ENCODE measurements around the gene SERPINA6.
"Not testable (repeated sequence)": the region's sequence is repeated elsewhere in the genome, so short reads cannot be mapped to it uniquely, and the experiment has no call there.

Gene SERPINA6, protein sequence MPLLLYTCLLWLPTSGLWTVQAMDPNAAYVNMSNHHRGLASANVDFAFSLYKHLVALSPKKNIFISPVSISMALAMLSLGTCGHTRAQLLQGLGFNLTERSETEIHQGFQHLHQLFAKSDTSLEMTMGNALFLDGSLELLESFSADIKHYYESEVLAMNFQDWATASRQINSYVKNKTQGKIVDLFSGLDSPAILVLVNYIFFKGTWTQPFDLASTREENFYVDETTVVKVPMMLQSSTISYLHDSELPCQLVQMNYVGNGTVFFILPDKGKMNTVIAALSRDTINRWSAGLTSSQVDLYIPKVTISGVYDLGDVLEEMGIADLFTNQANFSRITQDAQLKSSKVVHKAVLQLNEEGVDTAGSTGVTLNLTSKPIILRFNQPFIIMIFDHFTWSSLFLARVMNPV

DNA sequence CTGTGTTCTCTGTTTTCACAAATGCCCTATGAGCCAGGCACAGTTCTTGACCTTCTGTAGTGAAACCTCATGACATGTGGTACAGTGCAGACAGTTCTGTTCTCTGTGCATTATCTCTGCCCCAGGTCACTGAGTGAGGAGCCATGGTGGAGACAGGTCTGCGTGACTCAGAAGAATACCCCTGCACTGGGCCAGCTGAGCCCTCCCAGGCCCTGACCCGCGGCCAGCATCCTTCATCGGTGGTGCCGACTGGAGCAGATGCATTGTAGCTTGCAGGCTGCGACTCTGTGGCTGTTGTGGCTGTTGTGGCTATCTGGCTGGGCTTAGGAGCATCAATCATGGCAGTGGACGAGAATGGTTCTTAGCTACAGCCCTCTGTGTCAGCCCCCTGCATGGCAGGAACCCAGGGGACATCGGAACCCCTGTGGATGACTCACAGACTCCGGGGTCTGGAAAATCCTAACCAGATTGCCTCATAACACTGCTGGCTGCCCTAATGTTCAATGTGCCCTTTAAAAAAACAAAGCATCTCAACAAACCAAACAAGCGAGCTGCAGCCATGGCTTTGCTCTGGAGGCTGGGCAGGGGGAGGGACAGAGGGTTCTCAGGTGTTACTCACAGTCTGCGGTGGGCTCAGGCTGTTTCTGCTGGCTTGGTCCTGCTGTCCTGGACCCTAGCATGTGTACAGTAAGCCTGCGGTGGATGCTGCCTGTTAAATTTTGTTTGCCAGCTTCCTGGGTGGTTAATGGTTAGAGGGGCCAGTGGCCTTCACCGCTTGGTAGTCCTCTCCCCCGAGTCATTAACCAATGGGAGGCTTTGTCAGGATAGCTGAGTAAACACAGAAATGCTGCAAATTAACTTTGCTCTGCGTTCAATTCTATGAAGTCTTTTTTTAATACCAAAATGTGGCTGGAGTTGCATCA lies at the start of gene SERPINA6:
TSS of gene SERPINA6 (minus strand) at position 689 of the 923 bp plus-strand sequence. CDS start 8,688 bp downstream, outside the sequence.
- no peak for DNase-seq

DNA sequence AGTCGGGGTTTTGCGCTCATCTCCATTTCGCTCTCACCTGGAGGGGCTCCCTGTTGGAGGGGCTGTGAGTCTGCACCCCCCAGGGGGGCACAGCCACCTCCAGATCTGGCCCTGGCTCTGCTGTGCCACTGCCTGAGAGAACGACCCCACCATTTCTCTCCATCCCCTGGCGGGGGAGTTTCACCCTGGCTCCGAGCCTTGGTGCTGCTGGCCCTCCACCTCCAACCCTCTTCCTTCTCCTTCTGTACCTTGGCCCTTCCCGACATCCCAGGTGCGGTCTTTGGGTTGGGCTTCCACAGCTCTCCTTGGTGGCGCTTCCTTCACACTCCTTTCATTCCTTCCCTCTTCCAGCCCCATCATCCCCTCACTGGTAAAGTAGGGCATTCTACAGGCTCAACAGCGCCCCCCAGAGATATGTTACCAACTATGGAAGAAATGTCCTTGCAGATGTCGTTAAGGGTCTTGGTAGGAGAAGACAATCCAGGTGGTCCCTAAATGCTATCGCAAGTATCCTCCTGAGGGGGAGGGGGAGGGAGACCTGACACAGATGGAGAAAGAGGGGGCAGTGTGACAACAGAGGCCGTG lies 49.0 kb upstream of the SERPINA6 start:
- DNase-seq: no peak

DNA sequence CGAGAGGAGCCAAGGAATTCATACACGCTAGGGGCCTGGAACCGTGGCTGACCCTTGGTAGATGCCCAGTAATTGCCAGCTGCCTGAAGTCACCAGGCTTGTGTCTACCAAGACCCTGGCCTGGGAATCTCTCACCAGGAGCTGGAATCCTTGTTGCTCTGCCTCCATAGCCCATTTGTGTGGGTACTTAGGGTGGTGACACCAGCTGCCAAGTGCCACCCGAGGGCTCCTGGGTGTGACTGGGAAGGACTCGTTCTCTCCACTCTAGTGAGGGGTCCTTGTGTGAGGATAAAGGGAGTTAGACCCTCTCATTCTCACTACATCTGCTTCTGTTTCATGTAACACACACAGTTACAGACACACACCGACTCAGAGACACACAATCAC lies 47.4 kb upstream of the SERPINA6 start:
- no peak for DNase-seq

DNA sequence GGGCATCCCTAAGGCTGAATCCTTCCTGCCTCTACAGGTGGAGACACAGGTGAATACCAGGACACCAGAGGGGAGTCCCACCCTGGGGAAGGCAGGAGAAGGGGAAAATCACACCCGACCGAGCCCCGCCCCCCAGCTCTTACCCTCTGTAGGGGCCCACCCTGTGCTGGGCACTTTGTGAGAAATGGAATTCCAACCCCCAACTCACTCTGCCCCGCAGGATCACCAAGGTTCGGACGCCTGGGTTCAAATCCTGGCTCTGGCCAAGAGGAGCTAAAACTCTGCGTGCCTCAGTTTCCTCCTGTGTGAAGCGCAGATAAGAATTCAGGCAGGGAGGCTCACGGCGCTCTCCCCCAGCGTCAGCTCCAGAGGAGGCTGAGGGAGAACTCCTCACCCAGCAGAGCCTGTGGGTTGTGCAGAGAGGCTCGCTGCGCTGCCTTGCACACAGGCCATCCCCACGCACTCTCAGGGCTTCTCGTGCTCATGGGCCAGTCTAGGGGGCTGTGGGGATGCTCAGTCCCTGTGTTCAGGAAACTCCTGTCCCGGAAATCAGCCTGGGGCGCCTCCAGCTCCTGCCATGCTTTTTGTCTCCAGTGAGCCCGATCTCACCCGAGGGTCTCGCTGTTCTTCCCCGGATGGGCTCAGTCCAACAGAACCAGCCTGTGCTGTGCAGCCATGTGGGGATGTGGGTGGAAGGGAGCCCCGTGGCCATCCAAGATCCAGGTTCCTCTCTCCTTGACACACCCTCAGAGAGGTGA lies 46.8 kb upstream of the SERPINA6 start:
- not testable (repeated sequence) for DNase-seq

DNA sequence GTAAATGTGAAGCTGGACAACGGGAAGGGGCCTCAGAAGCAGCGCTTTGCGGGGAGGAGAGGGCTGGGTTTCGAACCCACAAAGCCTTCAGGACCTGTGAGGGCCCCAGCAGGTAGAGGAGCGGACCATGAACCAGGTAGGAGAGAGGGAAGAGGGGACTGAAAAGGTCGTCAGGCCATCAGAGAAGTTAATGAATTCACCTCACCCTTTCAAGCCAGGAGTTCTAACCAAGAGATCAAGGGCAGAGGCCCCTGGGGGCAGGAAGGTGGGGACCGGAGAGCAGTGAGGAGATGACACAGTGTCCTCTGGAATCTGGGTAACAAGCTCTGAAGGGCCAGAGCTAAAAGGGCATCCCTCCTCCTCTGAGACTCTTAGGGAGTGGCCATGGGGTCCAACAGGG lies 45.8 kb upstream of the SERPINA6 start:
- no peak for DNase-seq

DNA sequence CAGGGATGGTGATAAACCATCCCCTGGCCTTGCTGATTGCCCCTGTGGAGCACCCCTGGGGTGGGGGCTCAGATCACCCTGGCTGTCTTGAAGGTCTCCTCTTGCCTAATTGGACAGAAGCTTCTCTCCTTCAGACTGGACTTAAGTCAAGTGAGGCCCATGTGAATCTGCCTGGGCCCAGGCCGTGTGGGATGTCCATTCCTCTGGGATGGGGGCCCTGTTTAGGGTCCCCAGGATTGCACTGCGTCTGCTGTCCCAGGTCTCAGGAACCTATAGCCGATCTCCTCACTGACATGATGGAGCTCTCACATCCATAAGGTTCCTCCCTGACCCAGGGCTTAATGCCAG lies 45.1 kb upstream of the SERPINA6 start:
- no peak for DNase-seq

DNA sequence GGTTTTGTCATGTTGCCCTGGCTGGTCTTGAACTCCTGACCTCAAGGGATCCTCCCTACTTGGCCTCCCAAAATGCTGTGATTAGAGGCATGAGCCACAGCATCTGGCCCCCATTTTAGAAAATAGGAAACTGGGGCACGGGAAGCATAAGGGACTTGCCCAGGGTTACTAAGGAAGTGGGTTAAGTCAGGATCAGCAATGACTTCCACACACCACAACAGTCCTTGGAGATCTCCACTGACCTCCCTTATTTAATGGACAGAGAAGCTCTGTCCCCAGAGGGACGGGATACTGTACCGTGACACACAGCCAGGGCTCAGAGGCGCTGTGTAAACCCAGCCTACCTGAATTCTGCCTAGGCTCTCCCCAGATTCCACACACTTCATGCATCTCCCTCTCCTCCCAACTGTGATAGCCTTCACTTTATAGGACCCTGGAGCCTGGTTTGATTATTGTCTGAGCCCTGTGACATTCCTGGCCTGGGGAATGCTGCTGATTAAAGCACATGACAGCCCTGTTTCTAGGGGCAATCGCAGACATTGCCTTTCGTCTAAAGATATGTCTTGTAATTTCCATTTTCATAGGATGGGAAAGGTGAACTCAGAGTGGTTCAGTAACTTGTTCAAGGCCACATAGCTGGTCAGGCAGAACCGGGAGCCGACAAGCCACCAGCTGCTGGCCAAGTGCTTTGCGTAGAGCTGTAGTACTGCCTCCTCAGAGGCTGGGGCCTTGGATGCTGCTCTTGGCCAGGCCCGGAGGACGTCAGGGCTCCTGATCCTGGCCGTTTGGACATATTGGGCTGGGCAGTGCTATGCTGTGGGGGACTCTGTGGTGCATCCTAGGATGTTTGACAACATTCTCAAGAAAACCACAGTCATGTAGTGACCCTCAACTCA lies 44.5 kb upstream of the SERPINA6 start:
- no peak for DNase-seq

DNA sequence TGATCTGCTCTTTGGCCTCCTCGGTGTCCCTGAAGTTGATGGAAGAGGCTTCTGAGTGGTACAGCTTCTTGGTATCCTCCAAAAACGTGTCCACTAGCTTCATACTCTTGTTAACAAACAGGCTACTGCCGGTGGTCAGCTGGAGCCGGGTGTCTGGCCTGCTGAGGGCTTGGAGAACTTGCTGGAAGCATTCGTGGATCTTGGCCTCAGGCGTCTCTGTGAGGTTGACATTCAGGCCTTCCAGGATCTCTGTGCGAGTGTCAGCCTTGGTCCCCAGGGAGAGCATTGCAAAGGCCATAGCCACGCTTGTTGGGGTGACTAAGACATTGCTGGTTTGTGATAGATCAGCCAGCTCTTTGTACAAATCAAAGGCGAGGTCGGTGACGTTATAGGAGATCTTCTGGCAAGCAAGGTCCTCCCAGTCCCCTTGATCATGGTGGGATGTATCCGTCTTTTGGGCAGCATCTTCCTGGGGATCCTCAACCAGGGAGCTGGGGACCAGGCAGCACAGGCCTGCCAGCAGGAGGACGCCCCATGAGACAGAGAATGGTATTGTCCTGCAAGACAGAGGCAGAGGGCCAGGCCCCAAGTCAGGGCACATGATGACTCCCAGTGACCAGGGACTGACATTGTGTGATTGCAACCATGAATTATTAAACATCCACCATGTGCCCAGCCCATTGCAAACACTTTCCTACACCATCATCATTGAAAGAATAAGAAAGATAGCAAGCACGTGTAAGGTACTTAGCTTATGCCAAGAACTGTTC lies 43.2 kb upstream of the SERPINA6 start, which contains the start of gene SERPINA2:
TSS of gene SERPINA2 (minus strand) at position 553 of the 770 bp plus-strand sequence.
- DNase-seq: peak in 3 of 51 donors; percentile 10 to 34 (median 16)

DNA sequence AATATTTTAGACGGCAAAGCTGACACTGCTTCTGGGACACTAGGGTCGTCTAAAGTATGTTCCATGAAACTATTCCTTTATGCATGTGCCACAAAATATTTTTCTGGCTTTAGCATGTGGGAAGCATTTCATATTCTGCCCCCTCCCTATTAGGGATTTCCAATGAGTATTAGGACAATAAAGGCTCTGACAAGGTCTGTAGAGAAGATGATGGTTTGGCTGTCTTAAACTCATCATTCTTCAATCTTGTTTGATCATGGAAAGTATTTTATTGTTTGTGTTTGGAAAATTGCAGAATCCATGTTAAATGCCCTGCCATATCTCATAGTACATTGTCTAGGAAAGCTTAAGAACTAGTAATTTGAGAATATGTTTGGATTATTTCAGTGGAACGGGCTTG lies 42.5 kb upstream of the SERPINA6 start:
- DNase-seq: no peak

DNA sequence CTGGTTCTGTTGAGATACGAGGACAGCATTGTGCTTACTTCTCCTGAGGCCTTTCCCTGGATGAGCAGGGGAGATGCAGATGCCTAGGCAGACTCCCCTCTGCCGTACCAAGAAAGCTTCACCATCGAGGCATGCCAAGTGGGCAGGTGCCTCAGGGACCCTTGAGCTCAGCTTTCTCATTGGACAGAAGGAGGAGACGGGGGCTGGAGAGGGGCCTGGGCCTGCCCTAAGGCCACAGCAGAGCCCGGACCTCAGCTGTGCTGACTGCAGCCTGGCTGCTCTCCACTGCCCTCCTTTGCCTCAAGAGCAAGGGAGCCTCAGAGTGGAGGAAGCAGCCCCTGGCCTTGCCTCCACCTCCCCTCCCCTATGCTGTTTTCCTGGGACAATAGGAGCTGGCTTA lies 41.8 kb upstream of the SERPINA6 start:
- DNase-seq: no peak

DNA sequence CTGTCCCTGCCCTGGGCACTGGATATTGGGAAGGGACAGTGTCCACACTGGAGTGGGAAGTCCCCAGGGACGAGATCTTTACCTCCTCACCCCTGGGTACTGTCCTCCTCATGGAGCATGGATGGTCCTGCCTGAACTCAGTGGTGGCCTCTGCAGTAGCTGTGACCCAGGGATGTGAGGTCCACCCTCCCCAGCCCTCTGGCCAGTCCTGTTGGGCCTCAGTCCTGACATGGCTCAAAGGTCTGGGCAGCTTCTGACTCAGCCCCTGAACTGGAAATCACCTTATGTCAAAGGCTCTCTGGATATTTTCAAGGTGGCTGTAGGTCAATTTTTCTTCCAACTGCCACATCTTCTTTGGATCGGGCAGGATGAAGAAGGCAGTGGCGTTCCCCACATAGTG lies 40.9 kb upstream of the SERPINA6 start:
- DNase-seq: no peak

DNA sequence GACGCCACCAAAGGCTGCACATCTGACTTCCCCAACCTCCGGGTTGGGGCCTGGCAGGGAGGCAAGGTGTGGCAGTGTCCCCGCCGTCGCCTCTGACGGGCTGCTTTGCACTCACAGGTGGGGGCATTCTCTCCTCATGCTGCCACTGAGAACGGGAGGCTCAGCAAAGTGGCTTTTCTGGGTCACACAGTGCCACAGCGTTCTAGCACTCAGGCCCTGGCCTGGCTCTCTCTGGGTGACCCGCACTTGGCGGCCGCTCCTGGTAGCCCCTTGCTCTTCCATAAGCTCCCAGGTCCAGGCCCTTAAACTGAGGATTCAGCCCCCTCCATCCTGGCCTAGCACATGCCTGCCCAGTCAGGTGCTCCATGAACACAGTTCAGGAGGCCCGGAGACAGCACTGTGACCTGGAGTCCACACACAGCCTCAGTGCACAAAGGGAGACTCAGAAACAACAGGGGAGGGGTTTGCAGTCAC lies 40.1 kb upstream of the SERPINA6 start:
- no peak for DNase-seq

DNA sequence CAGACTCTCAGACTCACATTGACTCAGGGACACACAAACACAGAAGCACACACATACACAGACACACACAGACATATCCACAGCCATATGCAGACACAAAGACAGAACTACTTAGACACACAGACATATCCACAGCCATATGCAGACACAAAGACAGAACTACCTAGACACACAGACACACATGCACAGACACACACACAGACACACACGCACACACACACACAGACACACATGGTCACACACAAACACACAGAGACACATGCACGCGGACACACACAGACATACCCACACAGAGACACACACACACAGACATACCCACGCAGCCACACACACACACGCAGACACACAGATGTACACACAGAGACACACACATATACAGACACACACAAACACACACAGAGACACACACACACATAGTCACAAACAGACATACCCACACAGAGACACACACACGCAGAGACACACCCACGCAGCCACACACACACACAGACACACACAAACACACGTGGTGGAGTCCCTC lies 39.5 kb upstream of the SERPINA6 start:
- DNase-seq: no peak

DNA sequence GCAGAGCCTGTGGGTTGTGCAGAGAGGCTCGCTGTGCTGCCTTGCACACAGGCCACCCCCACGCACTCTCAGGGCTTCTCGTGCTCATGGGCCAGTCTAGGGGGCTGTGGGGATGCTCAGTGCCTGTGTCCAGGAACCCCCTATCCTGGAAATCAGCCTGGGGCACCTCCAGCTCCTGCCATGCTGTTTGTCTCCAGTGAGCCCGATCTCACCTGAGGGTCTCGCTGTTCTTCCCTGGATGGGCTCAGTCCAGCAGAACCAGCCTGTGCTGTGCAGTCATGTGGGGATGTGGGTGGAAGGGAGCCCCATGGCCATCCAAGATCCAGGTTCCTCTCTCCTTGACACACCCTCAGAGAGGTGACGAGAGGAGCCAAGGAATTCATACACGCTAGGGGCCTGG lies 38.5 kb upstream of the SERPINA6 start:
- DNase-seq: no peak

DNA sequence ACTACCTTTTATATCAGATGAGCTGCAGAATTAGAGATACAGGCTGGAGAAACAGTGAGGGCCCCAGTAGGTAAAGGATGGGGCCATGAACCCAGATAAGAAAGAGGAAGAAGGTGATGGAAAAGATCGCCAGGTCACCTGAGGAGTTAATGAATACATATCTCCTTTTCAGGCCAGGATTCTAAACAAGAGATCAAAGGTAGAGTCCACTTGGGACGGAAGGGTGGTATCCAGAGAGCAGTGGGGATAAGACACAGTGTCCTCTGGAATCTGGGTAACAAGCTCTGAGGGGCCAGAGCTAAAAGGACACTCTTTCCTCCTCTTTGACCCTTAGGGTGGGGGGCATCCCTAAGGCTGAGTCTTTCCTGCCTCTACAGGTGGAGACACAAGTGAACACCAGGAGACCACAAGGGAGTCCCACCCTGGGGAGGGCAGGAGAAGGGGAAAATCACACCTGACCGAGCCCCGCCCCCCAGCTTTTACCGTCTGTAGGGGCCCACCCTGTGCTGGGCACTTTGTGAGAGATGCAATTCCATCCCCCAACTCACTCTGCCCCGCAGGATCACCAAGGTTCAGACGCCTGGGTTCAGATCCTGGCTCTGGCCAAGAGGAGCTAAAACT lies 37.9 kb upstream of the SERPINA6 start:
- no peak for DNase-seq

DNA sequence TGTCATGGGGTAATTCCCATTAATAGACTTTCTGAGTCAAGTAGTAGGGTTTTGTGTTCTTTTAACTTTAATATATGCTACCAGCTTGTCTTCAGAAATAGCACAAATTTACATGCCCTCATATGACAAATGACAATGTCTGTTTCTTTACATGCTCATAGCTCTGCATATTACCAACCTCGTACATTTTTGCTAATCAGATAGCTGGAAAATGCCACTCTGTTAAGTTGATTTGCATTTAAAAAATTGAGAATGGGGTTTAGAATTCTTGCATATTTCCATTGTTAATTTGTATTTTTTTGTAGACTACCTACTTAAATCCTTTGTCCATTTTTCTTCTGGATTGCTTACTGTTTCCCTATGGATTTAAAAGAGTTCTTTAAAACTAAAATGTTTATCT lies 34.0 kb upstream of the SERPINA6 start:
- DNase-seq: no peak

DNA sequence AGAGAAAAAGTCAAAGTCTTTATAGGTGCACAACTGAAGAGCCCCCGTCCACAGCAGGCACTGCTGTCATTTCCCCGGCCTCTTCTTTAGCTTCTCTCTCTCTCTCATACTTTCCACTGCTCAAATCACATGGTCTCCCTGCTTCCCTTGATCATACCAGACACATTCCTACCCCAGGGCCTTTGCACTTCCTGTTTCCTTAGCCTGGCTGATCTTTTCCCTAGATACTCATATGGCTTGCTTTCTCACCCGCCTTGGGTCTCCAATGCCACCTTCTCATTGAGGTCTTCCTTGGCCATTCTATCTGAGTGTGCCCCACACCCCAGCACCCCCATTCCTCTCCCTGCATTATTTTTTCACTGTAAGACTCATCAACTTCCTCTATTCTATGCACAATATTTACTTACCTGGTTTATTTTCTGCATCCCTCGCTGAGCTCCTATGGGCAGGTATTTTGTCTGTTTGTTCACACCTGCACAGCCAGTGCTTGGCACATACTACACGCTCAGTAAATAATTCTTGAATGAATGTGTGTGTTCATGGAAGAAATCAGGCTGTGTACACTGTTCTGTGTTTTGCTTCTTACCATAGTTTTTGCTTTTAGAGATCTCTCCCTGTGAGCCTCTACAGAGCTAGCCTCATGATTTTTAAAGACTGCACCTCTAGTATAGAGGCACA lies 33.4 kb upstream of the SERPINA6 start:
- DNase-seq: no peak

DNA sequence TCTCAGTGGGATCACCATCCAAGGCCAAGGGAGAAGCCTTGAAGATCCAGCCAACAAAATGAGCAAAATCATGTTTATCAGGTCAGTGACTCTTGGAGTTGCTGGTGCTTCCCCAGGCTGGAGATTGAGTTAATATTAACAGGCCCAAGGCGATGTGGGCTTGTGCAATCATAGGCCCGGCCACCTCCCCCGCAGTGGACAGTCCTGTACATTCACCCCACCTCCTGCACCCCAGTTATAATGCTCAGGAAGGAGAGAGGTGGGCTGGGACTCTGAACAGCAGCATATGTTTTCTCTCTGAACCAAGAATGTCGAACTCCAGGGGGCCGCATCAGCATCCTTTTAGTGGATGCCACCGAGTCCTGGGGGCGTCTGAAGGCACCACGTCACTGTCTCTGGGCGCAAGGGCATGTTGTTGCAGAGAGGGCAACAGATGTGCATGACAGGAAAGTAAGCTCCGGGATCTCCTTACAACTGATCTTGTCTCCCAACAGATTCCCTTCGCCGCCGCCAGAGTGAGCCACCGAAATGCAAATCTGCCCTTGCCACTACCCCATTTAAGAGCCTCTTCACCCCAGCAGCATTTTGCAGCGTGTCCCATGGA lies 32.2 kb upstream of the SERPINA6 start:
- DNase-seq: peak in 15 of 51 donors; percentile 5 to 41 (median 20)
